ENCODE data around the gene VPS4A.
"Not testable (repeated sequence)": the region's sequence is repeated elsewhere in the genome, so short reads cannot be mapped to it uniquely, and the experiment has no call there.

Gene VPS4A

DNA sequence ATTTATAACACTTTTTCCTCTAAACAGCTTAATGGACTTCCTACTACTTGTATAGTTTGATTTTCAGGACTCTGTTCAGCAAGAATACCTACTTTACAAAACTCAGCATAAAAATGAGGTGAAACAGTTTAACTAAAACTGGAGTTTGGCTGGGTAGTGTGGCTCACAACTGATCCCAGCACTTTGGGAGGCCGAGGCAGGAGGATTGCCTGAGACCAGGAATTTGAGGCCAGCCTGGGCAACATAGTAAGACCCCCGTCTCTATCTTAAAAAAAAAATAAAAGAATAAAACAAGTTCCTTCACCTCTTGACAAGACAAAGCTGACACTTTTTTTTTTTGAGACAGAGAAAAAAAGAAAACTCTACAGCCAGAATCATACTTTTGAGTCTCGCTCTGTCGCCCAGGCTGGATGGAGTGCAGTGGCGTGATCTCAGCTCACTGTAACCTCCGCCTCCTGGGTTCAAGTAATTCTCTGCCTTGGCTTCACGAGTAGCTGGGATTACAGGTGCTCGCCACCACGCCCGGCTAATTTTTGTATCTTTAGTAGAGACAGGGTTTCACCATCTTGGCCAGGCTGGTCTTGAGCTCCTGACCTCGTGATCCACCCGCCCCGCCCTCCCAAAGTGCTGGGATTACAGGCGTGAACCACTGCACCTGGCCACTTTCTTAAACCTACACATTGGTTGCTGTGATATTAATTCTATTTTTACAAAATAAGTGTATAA lies 16.6 kb downstream of the VPS4A start:
- no peak for DNase-seq (ENCODE audit: low spot score)

DNA sequence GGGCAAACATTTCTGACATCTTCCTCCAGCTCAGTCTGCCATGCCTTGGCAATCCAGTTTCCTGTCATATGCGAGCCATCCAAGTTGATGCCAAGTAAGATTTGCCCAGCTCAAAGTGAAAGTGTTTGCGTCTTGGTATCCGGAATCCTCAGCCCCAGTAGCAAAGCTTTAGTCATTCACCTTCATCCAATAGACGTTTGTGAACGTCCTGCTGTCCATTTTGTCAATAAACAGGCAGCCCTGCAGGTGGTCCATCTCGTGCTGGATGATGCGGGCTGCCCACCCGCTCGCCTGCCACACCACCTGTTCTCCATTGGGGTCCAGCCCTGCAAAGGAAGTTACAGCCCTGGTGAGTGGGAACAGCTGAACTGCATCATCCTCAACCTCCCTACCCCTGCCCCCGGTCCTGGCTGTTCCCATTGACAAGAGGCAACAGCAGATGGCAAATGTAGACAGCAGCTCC lies 17.7 kb downstream of the VPS4A start:
- DNase-seq (ENCODE audit: low spot score), result peak; percentile 87

DNA sequence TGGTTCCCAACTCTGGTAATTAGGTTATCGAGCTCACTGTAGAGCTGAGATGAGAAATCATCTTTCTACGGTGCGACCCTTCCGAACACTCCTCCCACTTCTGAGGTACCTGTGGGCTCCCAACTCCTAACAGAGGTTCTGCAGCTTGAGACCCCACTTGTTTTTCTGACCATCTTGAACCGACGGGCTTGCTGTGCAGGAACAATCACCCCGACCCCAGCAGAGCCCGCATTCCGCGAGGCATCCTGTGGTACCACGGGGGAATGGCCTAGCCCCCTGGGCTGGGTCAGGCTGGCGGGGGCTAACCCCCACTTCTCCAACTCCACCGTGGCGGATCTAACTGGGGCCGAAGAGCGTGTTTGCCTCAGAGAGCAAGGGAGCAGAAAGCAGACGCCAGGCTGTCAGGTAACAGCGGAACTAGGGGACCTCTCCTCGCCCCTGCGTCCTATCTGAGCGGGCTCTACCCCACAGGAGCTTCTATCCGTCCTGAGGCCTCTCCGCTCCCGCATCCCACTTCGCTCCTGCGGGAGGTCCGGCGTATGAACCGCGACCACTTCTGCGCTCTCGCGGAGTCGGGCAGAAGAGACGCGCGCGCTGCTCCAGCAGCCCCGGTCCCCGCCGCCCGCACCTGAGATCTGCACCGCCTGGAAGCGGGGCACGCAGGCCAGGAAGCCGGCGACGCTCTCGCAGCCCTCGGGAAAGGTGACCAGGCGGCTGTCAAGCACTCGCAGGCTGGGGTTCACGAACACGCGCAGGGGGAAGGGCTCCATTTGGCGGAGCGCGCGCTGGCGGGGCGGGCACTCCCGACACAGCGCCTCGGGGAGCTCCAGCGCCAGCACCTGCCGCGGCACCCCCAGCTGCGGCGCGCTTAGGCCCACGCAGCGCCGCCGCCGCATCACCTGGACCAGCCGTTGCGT lies 18.5 kb downstream of the VPS4A start:
- peak; percentile 39 for DNase-seq (ENCODE audit: low spot score)

DNA sequence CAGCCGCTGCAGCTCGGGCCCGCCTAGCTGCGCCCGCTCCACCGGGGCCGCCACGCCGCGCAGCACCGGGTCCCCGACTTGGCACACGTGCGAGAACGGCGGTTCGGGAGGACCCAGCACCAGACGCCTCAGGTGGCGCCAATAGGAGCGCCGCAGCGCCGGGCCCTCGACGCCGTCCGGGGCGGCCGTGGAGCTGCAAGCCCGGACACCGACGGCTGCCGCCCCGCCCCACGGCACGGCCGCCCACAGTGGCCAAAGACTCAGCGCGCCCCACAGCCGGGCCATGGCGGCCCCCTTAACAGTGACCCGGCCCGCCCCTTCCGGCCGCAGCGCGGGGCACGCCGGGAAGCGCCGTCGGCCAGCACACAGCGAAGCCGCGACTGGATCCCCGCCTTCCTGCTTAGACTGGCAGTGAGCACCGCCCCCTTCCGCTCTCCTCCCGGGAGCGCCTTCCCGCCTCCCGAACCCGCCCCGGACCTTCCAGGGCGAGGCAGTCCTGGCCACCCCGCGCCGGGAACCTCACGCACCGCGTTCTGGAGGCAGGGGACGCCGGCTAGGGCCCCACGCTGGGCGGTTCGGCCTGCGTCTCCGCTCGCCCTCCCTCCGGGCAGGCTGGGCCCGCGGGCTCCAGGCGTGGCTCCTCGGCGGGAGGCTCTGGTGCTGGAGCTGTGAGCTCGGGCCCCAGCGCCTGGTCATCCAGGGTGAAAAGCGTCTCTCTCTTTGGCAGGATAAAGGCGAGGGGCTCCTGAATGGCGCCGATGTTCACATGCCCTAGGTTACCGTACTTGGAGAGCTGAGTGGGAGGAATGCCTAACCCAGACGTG lies 19.3 kb downstream of the VPS4A start, which contains the start of gene PDF:
Gene PDF (minus strand): TSS at position 303 of the 824 bp plus-strand sequence. CDS start 18 bp downstream, at position 285.
- DNase-seq (ENCODE audit: low spot score), result peak; percentile 94

DNA sequence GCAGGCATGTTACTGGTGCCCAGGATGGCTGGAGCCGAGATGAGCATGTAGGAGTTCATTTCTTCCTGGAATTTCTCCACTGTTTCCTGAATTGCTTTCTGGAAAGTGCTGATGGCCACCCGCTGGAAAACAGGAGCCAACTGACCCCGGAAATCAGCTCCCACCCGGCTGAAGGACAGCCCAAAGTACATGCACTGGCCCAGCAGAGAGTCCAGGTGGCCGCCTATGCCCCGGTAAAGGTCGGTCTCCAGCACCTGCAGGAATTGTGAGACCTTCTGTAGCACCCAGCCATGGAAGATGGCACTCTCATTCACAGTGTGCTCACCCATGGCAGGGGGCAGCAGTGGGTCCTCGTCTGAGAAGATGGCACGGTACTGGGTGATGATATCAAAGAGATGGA lies 23.5 kb downstream of the VPS4A start:
- DNase-seq (ENCODE audit: low spot score), result no peak

DNA sequence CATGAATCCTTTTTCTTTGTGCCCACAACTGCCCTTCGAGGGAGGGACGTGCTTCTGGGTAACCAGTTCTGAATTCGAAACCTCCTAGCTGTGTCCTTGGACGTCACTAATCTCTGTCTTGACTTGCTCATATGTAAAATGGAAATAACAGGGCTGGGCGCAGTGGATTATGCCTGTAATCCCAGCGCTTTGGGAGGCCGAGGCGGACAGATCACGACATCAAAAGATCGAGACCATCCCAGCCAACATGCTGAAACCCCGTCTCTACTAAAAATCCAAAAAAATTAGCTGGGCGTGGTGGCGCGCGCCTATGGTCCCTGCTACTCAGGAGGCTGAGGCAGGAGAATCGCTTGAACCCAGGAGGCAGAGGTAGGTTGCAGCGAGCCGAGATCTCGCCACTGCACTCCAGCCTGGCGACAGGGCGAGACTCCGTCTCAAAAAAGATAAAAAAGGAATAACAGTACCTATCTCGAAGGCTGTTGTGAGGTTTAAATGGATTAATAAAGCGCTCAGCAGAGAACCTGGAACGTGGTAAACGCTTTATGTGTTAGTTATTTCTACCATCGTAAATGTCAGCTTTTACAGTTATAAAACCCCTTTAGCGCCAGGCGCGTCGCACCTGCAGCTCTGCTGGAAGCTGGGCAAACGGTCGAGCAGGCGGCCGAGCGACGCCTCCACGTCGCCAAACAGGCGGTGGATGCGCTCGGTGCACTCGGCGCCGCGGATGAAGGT lies 27.6 kb downstream of the VPS4A start:
- no peak for DNase-seq (ENCODE audit: low spot score)

DNA sequence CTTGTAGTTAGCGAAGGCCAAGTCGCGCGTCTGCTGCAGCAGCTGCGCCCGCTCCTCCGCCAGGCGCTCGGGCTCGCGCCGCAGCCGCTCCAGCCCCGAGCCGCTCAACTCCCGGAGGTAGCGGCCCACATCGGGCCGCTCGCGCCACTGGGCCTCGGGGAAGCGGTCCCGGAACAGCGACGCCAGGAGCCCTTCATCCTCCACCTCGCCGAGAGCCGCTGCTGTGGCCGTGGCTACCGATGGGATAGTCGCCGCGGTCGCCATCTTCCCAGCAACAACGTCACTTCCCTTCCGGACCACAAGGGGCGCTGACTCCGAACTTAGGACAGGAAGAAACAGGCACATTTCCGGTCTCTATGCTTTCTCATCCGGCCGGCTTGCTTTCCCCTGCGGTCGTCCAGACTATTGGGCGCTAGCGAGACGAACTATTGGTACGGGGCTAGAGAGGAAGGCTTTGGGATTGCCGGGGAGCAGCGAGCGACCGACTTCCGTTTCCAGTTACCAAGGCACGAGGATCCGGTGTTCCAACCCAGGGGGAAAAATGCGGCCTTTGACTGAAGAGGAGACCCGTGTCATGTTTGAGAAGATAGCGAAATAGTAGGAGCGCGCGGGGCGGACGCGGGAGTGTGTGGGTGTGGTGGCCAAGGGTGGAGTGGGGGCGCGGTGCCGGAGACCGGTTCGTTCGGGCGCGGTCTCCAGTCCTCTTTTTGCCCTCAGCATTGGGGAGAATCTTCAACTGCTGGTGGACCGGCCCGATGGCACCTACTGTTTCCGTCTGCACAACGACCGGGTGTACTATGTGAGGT lies 28.3 kb downstream of the VPS4A start, which contains the start of the genes COG8 and NIP7:
Gene COG8 (minus strand): TSS at position 276 of the 806 bp plus-strand sequence. CDS start 12 bp downstream, at position 264.
Gene NIP7 (plus strand): TSS at position 484 of the 806 bp plus-strand sequence. CDS start 58 bp downstream, at position 542.
- peak; percentile 99 for DNase-seq (ENCODE audit: low spot score)

DNA sequence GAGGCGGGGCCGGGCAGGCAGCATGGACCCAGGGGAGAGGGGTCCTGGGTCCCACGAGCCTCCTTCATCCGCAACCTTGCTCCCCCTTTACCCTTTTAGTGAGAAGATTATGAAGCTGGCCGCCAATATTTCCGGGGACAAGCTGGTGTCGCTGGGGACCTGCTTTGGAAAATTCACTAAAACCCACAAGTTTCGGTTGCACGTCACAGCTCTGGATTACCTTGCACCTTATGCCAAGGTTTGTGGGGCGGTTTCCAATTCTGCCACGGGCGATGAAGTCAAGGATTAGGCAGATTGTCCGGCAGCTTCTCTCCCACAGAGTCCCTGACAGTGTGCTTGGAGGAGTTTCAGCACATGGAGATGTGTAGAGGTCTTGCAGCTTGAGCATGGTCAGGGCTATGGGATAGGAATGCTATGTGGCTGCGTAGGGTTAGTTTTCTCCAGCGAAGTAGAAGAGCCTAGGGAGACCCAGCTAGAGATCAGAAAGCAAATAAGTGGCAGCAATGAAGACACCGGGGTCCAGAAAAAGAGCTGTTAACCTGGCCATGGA lies 29.0 kb downstream of the VPS4A start:
- no peak for DNase-seq (ENCODE audit: low spot score)

DNA sequence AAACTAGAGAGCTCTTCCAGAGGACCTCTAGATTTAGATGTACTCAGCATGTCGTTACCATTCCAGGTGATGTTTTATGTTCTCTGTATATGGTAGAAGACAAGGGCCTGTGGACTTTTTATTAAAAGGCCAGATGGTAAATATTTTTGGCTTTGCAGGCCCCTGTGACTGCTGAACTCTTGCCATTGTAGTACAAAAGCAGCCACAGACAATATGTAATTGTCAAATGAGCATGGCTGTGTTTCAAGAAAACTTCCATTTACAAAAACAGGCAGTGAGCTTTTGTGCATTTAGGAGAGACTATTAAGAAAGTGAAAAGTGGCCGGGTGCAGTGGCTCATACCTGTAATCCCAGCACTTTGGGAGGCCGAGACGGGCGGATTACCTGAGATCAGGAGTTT lies 33.0 kb downstream of the VPS4A start:
- no peak for DNase-seq (ENCODE audit: low spot score)

DNA sequence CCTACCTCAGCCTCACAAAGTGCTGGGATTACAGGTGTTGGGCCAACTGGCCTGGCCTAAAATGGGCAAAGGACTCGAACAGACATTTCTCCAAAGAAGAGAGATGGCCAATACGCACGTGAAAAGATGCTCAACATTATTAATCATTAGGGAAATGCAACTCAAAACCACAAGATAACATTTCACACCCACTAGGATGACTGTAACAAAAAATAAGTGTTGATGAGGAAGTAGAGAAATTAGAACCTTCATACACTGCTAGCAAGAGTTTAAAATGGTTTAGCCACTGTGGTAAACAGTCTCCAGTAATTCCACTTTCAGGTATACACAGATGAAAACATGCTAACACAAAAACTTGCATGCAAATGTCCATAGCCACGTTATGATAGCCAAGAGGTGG lies 34.8 kb downstream of the VPS4A start:
- DNase-seq (ENCODE audit: low spot score), result no peak

DNA sequence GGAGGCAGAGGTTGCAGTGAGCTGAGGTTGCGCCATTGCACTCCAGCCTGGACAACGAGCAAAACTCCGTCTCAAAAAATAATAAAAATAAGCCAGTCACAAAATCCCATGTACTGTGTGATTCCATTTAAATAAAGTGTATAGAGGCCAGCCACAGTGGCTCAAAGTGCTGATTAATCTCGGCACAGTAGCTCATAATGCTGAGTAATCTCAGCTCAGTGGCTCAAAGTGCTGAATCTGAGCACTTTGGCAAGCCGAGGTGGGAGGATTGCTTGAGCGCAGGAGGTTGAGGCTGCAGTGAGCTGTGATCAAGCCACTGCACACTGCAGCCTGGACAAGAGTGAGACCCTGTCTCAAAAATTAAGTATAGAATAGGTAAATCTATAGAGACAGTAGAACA lies 35.5 kb downstream of the VPS4A start:
- no peak for DNase-seq (ENCODE audit: low spot score)

DNA sequence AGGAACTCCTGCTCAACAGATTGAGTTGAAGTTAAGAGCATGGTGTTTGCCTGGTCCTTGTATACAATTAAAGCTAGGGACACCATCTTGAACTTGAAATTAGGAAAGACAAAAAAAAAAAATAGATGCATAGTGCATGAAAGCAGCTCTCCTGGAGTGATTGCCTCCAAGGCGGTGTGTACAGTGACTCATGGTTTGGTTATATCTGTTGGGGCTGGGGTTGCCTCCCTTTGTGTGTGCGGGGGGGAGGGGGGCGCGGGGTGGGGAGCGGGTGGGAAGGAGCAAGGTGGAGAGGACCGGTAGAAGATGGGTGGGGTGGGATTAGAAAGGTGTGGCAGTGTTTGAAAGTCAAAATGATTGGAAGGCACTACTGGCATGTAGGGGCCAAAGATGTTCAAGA lies 37.1 kb downstream of the VPS4A start:
- DNase-seq (ENCODE audit: low spot score), result no peak

DNA sequence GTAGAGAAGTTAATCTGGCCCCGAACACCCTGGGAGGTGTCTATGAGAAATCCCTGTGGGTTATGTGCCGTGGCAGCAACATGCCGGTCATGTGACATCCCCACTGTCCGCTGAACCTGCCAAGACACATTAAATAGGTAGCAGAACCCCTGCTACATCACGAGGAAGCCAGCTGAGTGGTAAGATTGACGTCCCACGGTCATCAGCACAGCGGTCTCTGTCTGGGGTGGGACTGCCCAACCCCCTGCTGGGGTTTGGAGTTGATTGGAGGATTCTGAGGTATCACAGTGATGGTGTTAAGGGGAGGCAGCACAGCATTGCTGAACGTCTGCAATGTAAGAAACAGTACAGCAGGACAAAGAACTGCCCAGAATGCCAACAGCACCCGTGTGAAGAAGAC lies 38.4 kb downstream of the VPS4A start:
- no peak for DNase-seq (ENCODE audit: low spot score)

DNA sequence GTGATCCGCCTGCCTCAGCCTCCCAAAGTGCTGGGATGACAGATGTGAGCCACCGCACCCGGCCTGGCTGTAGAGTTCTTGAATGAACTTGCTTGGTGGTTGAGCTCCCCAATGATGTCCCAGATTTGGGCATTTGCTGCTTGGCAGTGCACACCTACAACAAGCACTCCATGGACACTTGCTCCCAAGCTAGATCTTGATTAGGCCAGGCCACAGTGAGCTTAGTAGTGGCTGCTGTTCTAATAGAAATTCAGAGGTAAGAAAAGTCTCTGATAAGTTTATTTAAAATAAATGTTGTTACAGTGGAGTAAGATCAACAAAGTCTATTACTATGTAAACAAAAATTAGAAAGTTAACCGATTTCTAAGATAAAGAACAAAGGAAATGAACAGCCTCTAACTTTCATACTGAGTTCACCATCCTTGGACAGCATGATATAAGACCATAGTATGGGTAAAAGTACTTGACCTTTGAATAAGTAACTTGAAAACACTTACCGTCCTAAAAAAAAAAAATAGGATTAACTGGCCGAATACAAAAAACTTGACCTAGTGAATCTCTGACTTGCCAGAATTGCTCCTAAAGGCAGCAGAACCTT lies 39.5 kb downstream of the VPS4A start:
- DNase-seq (ENCODE audit: low spot score), result no peak

DNA sequence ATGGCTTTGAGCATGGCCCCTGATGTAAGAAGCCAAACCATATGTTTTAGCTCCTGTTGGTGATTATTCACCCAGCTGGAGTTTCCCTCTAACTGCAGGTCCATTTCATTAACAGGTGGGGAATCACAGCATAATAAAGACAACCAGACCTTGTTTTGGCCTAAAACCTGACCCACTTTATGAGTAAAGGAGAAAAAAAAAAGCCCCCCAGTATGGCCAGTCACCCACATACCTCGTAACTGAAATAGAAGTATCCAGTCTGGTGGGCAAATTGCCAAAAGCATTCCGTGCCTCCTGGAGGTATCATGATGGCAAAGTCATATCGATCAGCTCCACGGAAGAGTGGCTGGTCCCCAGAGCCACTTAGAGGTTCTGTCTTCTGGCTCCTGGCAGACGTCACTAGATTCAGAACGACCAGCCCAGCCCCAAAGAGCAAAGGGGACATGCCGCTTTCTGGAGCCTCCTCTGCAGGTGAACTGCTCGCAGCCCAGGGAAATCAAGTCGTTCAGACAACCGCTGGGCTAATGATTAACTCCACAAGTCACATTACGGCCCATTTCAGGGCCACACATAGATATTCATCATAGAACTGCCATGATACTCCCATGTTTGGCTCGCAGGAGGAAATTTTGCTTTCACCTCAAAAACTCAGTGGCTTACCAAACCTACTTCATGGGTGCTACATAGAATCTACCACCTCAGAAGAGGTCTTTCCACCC lies 40.3 kb downstream of the VPS4A start, which contains the start of gene TMED6:
Gene TMED6 (minus strand): TSS at position 478 of the 719 bp plus-strand sequence. CDS start 33 bp downstream, at position 445.
- no peak for DNase-seq (ENCODE audit: low spot score)

DNA sequence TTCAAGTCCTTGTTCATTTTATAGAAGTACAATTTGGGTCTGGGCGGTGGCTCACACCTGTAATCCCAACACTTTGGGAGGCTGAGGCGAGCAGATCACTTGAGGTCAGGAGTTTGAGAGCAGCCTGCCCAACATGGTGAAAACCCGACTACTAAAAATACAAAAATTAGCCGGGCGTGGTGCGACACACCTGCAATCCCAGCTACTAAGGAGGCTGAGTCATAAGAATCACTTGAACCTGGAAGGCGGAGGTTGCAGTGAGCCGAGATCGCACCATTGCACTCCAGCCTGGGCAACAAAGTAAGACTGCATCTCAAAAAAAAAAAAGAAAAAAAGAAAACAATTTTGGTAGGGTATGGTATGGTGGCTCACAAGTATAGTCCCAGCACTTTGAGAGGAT lies 48.9 kb downstream of the VPS4A start:
- not testable (repeated sequence) for DNase-seq (ENCODE audit: low spot score)

DNA sequence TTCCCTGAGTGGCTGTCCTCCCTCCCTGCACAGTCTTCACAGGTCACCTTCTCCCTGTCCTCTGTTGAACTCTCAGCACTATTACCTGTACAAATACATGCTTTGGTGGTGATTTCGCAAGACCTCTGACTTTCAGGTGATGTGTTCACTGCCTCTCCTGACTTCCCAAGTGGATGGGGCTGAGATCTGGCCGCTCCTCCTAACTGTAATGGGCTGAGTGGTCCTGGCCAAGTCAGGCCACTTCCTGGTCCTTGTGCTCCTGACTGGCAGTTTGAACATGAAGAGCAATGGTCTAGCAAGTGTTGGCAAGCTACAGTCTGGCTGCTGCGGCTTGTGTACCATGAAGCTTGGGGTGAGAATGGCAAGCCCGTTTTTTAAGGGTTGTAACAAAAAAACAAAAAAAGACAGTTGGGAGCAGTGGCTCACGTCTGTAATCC lies 52.1 kb downstream of the VPS4A start:
- DNase-seq (ENCODE audit: low spot score), result no peak

DNA sequence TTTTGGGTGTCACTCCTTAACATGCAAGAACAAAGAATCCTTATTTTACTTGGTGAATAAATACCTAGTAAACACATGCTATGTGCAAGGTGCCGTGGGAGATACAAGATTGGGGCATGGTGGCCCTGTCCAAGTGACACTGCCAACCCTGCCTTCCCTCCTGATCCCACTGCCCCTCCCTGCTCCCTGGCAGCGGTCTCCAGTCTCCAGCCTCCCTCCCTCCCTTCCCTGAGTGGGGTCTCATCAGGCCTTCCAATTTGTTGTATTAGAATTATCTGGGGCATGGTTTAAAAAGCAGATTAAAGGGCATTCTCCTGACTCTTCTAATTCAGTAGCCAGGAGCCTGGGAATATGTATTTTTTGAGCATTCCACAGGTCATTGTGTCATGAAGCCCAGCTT lies 52.9 kb downstream of the VPS4A start:
- DNase-seq (ENCODE audit: low spot score), result no peak

DNA sequence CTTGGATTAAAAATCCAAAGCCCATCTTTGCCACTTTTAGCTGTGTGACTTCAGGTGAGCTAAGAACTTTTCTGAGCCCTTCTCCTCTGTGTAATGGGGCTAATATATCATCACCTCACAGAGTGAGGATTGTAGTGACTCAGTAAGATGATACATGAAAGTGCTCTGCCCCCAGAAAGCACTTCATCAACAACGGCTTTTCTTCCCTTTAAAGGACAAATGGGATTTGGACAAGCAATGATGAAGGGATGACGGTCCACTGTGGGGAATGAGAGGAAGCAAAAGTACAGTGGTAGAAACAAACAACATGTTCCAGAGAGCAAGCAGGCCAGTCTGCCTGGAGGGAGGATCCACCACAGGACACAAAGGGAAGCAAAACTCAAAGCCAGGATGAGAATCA lies 54.8 kb downstream of the VPS4A start:
- no peak for DNase-seq (ENCODE audit: low spot score)
